ENCODE measurements around the gene EIF3I. TPM values are rescaled to one million over a fixed set of nuclear protein-coding genes. Genes with fewer than 3 reads are reported as not detected.

EIF3I gene
- total RNA-seq, 1 experiment from 2014 or later: 294 TPM

- ChIA-PET CTCF (interaction anchor here (0.6 to 0.7 kb wide), 2 partner anchors 13 to 112 kb away, joined by 5 to 7 read pairs; no protein-coding TSS in a partner anchor), POLR2A (no interaction called here)
- no peak overlapping the region for H3K27ac ChIP-seq (ENCODE audit: low read length)
- H3K4me3 ChIP-seq (ENCODE audit: low read depth in 2 of 2, low read length in 2 of 2): no peak overlapping the region
- in situ Hi-C loops (cut with HindIII; ENCODE audit: low pct_unique_long_range_greater_than_20kb, low sequenced_read_pairs): no loop called here
- peaks cover 18% of the 10 kb centered on the region for H3K4me1 ChIP-seq (ENCODE audit: control insufficient read depth, insufficient read depth, low read length)
- H3K27me3 ChIP-seq (ENCODE audit: control insufficient read depth, insufficient read depth, low read length): no peaks in the 10 kb centered on the region
- TF ChIP-seq CTCF (IDR thresholded peaks at IDR 0.05) (no peak), POLR2AphosphoS5 (IDR thresholded peaks at IDR 0.05; ENCODE audit: low read depth, low read length) (no peak), SIN3A (IDR thresholded peaks at IDR 0.05; ENCODE audit: borderline replicate concordance, insufficient read depth, low read depth, low read length) (no peak), TCF7L2 (IDR thresholded peaks at IDR 0.05; ENCODE audit: low read depth, low read length) (no peak)
- TF ChIP-seq, protein P1, sequence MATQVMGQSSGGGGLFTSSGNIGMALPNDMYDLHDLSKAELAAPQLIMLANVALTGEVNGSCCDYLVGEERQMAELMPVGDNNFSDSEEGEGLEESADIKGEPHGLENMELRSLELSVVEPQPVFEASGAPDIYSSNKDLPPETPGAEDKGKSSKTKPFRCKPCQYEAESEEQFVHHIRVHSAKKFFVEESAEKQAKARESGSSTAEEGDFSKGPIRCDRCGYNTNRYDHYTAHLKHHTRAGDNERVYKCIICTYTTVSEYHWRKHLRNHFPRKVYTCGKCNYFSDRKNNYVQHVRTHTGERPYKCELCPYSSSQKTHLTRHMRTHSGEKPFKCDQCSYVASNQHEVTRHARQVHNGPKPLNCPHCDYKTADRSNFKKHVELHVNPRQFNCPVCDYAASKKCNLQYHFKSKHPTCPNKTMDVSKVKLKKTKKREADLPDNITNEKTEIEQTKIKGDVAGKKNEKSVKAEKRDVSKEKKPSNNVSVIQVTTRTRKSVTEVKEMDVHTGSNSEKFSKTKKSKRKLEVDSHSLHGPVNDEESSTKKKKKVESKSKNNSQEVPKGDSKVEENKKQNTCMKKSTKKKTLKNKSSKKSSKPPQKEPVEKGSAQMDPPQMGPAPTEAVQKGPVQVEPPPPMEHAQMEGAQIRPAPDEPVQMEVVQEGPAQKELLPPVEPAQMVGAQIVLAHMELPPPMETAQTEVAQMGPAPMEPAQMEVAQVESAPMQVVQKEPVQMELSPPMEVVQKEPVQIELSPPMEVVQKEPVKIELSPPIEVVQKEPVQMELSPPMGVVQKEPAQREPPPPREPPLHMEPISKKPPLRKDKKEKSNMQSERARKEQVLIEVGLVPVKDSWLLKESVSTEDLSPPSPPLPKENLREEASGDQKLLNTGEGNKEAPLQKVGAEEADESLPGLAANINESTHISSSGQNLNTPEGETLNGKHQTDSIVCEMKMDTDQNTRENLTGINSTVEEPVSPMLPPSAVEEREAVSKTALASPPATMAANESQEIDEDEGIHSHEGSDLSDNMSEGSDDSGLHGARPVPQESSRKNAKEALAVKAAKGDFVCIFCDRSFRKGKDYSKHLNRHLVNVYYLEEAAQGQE (IDR thresholded peaks at IDR 0.05; ENCODE audit: insufficient read depth in 1 of 2, low read depth in 2 of 2, low read length in 1 of 2): no peak
- no TSS peak for BruUV-seq (replicated peaks)
- intact Hi-C loops (cut with micrococcal nuclease; ENCODE audit: unreplicated experiment): no loop called here
- ATAC-seq (no peak), DNase-seq (ENCODE audit: low read depth, low spot score) (no peak)
- H3K9me3 ChIP-seq (ENCODE audit: control insufficient read depth, insufficient read depth, low read depth, low read length): no peaks in the 10 kb centered on the region
- peaks cover 3% of the 10 kb centered on the region; the same call in 1 of the 2 replicates for H3K36me3 ChIP-seq (ENCODE audit: control insufficient read depth, insufficient read depth, low read length)
Observed at GRCh38 chr1:32219022-32219421, 3.2 kb upstream of the EIF3I start.

DNA sequence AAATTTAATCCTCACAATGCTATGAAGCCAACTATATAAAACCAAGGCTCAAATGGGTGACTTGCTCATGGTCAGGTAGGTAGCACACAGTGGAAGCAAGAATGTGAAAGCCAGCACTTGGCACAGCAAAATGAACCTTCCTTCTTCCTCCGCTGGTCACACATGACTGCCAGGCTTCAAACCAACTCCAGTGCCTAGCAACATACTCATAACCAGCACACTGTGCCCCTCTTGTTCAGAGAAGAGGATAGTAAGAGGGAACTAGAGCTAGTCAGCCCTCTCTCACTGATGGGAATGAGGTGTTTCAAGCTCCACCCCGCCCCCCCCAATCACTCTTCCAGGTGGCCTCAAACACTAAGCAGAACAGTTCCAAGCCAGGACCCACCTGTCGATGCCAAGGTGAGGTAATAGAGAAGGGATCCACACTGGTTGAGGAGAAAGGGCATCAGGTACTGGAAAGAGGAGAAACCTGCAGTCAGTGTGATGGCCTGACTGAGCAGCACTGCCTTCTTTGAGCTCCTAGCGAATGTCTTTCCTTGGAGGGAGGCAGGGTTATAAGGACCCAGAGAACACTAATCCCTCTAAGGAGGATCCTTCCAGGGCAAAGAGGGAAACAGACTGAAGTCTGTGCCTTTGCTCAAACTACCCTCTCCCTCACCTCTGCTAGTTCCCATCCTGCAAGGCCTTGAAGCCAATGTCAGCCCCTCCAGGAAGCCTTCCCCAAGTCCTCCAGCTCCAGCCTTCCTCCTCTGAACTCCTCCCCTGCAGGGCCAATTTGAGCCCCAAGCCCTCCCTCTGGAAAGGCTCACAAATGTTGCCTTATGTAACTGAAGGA is 1.2 kb upstream of the EIF3I start:
- Histone ChIP-seq H3K27me3 (ENCODE audit: control insufficient read depth, insufficient read depth, low read length) (no peaks in the 10 kb centered on the region), H3K4me3 (ENCODE audit: low read depth in 2 of 2, low read length in 2 of 2) (peak overlapping the region; percentile 95 to 99), H3K36me3 (ENCODE audit: control insufficient read depth, insufficient read depth, low read length) (peaks cover 11% of the 10 kb centered on the region), H3K4me1 (ENCODE audit: control insufficient read depth, insufficient read depth, low read length) (peaks cover 19% of the 10 kb centered on the region), H3K9me3 (ENCODE audit: control insufficient read depth, insufficient read depth, low read depth, low read length) (no peaks in the 10 kb centered on the region), H3K27ac (ENCODE audit: low read length) (peak overlapping the region; percentile 98)
- ATAC-seq: no peak
- BruUV-seq (replicated peaks): no TSS peak
- in situ Hi-C loops (cut with HindIII; ENCODE audit: low pct_unique_long_range_greater_than_20kb, low sequenced_read_pairs) (no loop called here), intact Hi-C loops (cut with micrococcal nuclease; ENCODE audit: unreplicated experiment) (loop anchor here (1.0 kb wide), 1 partner anchor 95 kb away; no protein-coding TSS in a partner anchor)
- no peak for DNase-seq (ENCODE audit: low read depth, low spot score)
- ChIA-PET POLR2A (no interaction called here), CTCF (interaction anchor here (0.5 kb wide), 1 partner anchor 17 kb away, joined by 3 read pairs; no protein-coding TSS in a partner anchor)
- TF ChIP-seq CTCF (IDR thresholded peaks at IDR 0.05) (no peak), SIN3A (IDR thresholded peaks at IDR 0.05; ENCODE audit: borderline replicate concordance, insufficient read depth, low read depth, low read length) (no peak), TCF7L2 (IDR thresholded peaks at IDR 0.05; ENCODE audit: low read depth, low read length) (no peak), POLR2AphosphoS5 (IDR thresholded peaks at IDR 0.05; ENCODE audit: low read depth, low read length) (no peak)
- TF ChIP-seq, protein P1 (IDR thresholded peaks at IDR 0.05; ENCODE audit: insufficient read depth in 1 of 2, low read depth in 2 of 2, low read length in 1 of 2): no peak
